ENCODE results near the gene STYXL1.
"Not testable (repeated sequence)": the region's sequence is repeated elsewhere in the genome, so short reads cannot be mapped to it uniquely, and the experiment has no call there.

Gene STYXL1

GRCh38 chr7:76065016-76065612 lies 17.3 kb upstream of the STYXL1 start:
- no peak for DNase-seq

DNA sequence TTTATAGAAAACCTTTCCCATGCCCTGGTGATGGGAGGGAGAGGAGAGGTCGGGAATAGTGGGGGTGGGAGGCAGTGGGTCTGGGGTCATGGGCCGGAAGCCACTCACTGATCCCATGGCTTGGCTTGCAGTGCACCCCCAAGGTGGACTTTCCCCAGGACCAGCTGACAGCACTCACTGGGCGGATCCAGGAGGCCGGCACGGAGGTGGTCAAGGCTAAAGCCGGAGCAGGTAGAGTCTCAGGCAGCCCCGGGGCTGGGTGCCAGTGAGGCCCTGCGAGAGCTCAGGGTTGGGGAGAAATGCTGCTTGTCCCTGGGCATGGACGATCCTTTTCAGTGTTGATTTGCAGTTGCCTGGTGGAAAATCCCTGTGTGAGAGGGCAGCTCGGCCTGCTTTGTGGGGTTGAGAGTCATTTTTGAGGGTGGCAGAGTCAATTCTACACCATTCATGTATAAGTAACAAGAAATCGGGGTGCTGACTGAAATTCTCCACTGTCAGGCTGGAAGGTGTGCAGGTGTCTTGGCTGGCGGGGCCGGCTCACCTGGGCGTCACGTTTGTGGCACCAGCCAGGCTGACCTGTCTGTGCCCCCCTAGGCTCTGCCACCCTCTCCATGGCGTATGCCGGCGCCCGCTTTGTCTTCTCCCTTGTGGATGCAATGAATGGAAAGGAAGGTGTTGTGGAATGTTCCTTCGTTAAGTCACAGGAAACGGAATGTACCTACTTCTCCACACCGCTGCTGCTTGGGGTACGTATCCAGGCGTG lies 16.6 kb upstream of the STYXL1 start:
- DNase-seq: no peak

DNA sequence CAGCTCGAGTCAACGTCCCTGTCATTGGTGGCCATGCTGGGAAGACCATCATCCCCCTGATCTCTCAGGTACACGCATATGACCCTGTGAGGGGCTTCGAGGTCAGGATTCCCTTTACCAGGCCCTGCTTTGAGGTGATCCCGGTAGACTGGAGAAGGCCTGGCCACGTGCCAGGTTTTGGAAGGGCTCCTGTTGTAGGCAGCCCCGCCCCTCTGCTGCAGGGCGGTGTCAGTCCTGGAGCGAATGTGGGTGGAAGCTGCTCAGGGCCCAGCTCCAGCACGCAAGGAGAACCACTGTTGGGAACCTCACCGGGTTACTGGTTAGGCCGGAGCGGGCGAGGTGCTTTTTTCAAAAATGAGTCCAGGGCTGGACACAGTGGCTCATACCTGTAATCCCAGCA lies 15.7 kb upstream of the STYXL1 start:
- DNase-seq: no peak

DNA sequence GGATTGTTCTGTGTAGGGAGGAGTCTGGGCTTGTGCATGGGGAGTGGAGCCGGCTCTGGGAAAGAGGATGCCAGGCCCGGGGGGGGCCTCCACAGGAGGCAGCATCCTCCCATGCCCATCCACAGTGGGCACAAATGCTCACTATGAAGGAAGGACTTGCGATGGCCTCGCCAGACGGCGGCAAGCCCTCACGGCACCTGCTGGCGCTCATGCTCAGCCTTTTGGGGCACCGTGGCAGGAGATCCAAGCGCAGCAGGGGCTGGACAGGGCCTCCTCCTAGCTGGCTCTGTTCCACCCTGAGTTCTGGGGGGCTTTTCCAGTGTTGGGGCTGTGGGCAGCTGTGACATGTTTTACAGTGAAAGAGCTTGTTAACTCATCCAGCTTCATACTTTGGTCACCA lies 15.3 kb upstream of the STYXL1 start:
- DNase-seq: no peak

DNA sequence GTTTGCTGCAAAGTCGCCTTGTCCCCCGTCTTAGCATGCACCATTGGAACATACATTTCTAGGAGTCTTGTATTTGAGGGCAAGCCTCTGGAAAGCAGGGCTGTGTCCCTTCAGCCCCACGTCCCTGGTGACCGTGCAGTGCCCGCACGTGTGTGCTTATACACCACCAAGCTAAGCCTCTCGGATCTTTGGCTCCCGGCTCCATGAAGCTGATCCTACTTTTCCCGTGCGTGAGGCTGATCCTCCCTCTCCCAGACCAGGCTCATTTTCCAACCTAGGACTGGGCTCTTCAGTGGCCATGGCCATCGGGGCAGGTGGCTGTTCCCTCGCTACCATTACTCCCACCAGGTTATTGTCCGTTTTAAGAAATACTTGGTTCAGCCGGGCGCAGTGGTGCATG lies 14.5 kb upstream of the STYXL1 start:
- DNase-seq: no peak

GRCh38 chr7:76060842-76061241 lies 13.0 kb upstream of the STYXL1 start:
- DNase-seq: no peak

DNA sequence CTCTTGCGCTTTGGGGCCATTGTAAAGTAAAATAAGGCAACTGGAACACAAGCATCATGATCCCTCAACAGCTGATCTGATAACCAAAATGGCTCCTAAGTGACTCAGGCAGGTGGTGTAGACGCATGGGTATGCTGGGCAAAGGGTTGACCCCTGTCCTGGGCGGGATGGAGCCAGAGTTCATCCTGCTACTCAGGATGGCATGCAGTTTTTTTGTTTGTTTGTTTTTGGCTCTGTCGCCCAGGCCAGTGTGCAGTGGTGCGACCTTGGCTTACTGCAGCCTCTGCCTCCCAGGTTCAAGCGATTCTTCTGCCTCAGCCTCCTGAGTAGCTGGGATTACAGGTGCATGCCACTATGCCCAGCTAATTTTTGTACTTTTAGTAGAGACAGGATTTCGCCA lies 10.9 kb upstream of the STYXL1 start:
- not testable (repeated sequence) for DNase-seq

DNA sequence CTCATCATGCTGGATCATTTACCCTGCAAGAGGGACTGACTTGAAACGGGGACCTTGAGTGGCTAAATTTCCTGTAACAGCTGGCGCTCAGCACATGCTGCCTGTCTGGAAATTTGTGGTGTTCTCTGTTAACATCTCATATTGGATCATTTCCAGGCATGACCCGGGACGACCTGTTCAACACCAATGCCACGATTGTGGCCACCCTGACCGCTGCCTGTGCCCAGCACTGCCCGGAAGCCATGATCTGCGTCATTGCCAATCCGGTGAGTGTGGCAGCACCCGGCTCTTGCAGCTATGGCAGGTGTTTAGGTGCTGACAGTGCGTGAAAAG lies 10.0 kb upstream of the STYXL1 start:
- no peak for DNase-seq

GRCh38 chr7:76057103-76057812 lies 9.5 kb upstream of the STYXL1 start:
- no peak for DNase-seq

DNA sequence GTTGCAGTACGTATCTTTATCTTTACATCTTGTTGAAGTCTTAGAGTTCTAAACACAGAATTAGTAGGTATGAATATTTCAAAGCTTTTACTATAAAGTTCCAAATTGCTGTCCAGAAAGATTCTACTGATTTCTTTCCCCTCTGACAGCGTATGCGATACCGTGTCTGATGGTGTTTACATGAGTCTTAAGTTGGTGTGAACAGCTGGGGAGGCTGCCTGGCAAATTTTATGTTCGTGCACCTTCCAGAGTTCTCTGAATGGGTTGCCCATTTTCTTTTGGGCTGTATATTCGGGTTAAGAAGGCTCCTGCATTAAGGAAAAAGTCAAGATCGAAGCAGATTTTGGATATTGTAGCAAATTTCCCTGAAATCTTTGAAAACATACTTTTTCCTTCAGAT lies 8.4 kb upstream of the STYXL1 start:
- no peak for DNase-seq

DNA sequence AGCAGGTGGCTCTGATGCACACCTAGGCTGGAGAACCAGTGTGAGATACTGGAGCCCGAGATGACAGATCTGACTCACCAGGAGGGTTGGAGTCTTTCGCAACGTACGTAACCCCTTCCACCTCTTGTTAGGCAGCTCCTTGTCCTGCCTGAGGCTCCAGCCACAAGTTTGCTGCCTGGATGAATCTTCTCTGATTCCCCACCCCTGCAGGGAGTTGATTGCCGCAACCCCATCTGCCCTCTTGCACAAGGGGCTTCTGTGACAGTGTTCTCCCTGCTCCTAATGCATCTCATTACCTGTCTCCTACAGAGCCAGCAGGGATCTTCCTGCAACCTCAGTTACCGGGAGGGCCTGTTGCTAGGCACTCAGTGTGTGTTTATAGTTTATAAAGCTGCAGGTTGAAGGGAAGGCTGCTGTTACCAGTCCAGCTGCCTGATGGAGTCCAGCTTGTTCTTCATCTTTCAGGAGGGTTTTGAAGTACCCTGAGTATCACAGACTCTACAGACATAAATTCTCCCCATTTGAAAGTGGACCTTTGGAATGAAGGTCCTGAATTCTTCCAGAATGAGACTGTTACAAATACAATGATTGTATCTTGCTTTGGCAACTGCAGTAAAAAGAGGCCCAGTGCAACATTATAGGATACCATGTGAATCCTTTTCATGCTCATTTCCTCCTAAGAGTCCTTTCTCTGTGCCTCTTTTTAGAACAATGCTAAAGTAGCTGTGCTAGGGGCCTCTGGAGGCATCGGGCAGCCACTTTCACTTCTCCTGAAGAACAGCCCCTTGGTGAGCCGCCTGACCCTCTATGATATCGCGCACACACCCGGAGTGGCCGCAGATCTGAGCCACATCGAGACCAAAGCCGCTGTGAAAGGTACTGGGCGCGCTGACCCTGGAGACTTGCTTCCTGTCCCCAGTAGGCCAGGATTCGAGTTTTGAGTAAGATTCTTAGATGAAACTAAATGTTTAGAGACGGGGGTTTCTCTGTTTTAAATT lies 6.6 kb upstream of the STYXL1 start:
- no peak for DNase-seq

DNA sequence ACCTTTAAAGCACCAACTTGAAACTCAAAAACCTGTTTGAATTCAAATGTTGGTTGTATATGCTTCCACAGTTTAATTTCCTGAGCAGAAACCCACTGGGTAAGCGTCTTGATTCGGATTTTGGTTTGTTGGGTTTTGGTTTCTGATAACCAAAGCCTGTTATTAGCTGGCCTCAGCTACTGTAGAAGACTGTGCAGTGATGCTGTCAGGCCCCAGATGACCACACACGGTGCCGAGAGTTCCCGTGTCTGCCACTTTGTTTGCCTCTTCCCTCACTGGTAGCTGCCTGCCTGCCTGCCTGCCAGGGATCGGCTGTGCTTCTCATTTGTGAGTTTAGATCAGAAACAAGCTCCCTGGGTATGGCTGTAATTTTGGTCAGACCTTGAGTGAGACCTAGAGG lies 5.7 kb upstream of the STYXL1 start:
- no peak for DNase-seq

GRCh38 chr7:76052681-76053080 lies 4.9 kb upstream of the STYXL1 start:
- DNase-seq: not testable (repeated sequence)

GRCh38 chr7:76051840-76052239 lies 4.0 kb upstream of the STYXL1 start:
- no peak for DNase-seq

DNA sequence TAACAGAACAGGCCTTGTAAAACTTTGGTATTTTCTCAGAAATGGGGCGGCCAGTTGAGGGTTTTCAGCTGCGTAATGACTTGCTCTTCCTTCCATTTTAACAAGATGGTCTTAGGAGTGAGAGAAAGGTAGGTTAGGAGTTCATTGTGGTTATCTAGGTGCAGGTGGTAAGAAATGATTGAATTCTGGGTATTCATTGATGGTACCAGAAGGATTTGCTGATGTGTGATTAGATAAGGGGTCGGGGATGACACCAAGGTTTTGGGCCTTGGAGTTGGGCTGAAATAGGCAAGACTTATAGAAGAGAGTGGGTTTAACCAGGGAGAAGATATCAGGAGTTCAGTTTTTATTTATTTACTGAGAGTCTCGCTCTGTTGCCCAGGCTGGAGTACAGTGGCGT lies 2.7 kb upstream of the STYXL1 start:
- DNase-seq: no peak

GRCh38 chr7:76049295-76049694 lies 1.5 kb upstream of the STYXL1 start:
- no peak for DNase-seq

DNA sequence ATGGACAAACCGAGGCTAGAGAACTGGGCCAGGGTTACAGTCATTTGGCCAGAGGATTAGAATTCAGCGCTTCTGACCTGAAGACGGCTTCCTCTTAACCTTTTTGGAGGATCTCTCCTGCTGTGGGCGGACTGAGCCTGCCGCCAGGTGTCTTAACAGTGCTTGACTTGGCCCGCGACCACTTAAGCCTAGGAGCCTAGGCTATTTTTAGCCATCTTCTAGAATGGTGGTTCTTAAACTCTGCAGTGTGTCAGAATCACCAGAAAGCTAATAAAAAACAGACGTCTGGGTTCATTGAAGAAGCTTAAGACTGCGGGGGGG lies 828 bp upstream of the STYXL1 start:
- no peak for DNase-seq

DNA sequence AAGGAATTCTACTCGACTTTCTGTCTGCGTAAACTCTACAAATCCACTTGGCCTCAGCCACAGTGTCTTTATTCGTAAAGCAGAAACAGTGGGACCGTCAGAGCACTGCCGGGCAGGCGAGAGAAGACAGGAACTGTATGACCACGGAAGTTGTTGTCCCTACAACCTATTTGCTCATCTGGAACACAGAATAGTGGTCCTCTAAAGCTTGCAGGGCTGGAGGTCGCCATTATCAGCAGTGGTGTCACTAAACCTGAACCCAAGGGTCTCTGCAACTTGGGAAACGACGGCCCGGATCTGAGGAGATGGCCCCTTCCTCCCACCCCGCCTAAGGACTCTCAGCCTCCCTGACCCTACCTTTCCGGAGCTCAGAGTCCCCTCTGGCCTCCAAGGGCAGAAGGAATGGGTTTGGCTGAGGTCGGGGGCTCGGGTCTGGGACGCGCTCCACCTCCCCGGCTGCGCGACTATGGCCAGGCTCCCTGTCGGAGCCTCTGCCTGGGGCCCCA lies 442 bp downstream of the STYXL1 start:
- DNase-seq: no peak

- no peak for DNase-seq
These were observed 3.4 kb downstream of the STYXL1 start for GRCh38 chr7:76044375-76044865.

- no peak for DNase-seq
These were observed 7.7 kb downstream of the STYXL1 start for GRCh38 chr7:76040126-76040525.

- DNase-seq: no peak
These were observed 10.5 kb downstream of the STYXL1 start for GRCh38 chr7:76037310-76037709.

- DNase-seq: no peak
These were observed 15.8 kb downstream of the STYXL1 start for GRCh38 chr7:76031964-76032363.

- not testable (repeated sequence) for DNase-seq
These were observed 18.1 kb downstream of the STYXL1 start for GRCh38 chr7:76029682-76030081.

All from NCI-H2107 (cell line).